ENCODE data around the gene DUSP3. TPM values are rescaled to one million over a fixed set of nuclear protein-coding genes. Genes with fewer than 3 reads are reported as not detected.
A peak's percentile ranks its signal among the peaks of the same experiment; 100 is the strongest.

DUSP3 gene
- total and polyA plus RNA-seq, 2 of the 13 experiments (the other 11 are each of a cell fraction or from before 2014, with no cell fraction given) = 60.0 to 71.5 TPM

DNA sequence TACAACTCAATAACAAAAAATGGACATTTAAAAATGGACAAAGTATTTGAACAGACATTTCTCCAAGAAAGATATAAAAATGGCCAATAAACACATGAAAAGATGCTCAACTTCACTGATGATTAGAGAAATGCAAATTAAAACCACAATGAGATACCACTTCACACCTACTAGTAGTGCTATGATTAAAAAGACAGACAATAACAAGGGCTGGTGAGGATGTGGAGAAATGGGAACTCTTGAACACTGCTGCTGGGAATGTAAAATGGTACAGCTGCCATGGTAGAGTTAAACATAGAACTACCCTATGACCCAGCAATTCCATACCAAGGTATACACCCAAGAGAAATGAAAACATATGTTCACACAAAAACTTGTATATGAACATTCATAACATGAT, 26.3 kb upstream of the DUSP3 start:
- FAIRE-seq (peak; percentile 42), DNase-seq (ENCODE audit: low spot score) (no peak), ATAC-seq (no peak)
- TF ChIP-seq, protein P1, sequence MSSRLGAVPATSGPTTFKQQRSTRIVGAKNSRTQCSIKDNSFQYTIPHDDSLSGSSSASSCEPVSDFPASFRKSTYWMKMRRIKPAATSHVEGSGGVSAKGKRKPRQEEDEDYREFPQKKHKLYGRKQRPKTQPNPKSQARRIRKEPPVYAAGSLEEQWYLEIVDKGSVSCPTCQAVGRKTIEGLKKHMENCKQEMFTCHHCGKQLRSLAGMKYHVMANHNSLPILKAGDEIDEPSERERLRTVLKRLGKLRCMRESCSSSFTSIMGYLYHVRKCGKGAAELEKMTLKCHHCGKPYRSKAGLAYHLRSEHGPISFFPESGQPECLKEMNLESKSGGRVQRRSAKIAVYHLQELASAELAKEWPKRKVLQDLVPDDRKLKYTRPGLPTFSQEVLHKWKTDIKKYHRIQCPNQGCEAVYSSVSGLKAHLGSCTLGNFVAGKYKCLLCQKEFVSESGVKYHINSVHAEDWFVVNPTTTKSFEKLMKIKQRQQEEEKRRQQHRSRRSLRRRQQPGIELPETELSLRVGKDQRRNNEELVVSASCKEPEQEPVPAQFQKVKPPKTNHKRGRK (CRISPR knock-in tag; IDR thresholded peaks at IDR 0.05) = no peak
- TF ChIP-seq NCOA1 (CRISPR knock-in tag; IDR thresholded peaks at IDR 0.05) = no peak
- H3K9me3 ChIP-seq (ENCODE audit: low read length) = no peaks in the 10 kb centered on the region
- no peak overlapping the region for H3K9ac ChIP-seq (ENCODE audit: insufficient read depth, low read depth, low read length)
- H3K36me3 ChIP-seq (replicated peaks in 1 of 2; ENCODE audit: control insufficient read depth in 1 of 2, insufficient read depth in 2 of 2, low read length in 2 of 2) = no peaks in the 10 kb centered on the region
- H2AFZ ChIP-seq (ENCODE audit: low read length) = no peak overlapping the region
- ChIA-PET CTCF (ENCODE audit: low intra/inter-chr PET ratio, low total read pairs) (no interaction called here), POLR2A (no interaction called here)
- no TSS peak for BruUV-seq (replicated peaks)
- peaks cover 41% of the 10 kb centered on the region for H3K4me1 ChIP-seq (ENCODE audit: insufficient read depth, low read length)
- no peak overlapping the region for H3K4me3 ChIP-seq (replicated peaks in 1 of 3; ENCODE audit: insufficient read depth in 1 of 3, low read depth in 2 of 3, low read length in 3 of 3)
- H3K27ac ChIP-seq (ENCODE audit: extremely low read length, insufficient read depth, low read length) = no peak overlapping the region
- H4K20me1 ChIP-seq (ENCODE audit: insufficient read depth, low read length) = no peaks in the 10 kb centered on the region
- in situ Hi-C loops (cut with HindIII; ENCODE audit: extremely low pct_ligation_motif_present, low pct_unique_long_range_greater_than_20kb) = no loop called here
- H3K27me3 ChIP-seq (ENCODE audit: control insufficient read depth in 1 of 2, insufficient read depth in 2 of 2, low read length in 2 of 2) = 0 out of 5 replicates have a peak, but pooled peaks cover 0 to 8% of the 10 kb centered on the region in 2 experiments
- H3K79me2 ChIP-seq (ENCODE audit: insufficient read depth, low read length) = no peaks in the 10 kb centered on the region
- intact Hi-C loops (cut with micrococcal nuclease; ENCODE audit: unreplicated experiment) = no loop called here
- no peak overlapping the region for H3K4me2 ChIP-seq (ENCODE audit: low read depth, low read length)

DNA sequence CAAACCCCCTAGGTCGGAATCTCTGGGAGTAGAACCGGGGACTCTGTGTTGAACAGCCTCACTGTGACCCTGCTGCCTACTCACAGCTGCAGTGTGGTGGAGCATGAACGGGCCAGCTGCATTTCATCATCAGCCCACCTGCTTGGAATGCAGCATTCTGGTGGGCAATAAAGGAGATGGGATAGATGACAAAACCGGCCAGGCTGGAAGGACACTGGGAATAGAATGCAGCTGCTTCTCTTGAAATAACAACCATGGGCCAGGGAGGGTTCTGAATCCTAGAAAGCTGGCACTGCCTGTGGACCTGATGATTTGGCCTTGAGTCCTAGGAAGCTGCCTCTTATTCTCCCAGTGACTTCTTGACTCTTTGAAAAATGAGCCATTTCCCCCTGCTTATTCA, 25.0 kb upstream of the DUSP3 start:
- WGBS (ENCODE audit: low lambda C conversion rate) = 19% methylated on average over 4 of the region's 4 CpGs
- no peak overlapping the region for H3K9ac ChIP-seq (ENCODE audit: insufficient read depth, low read depth, low read length)
- H3K9me3 ChIP-seq (ENCODE audit: low read length) = no peaks in the 10 kb centered on the region
- peaks cover 41% of the 10 kb centered on the region for H3K4me1 ChIP-seq (ENCODE audit: insufficient read depth, low read length)
- DNase-seq (ENCODE audit: low spot score) (peak; percentile 24), FAIRE-seq (no peak), ATAC-seq (no peak)
- H3K27me3 ChIP-seq (ENCODE audit: control insufficient read depth in 1 of 2, insufficient read depth in 2 of 2, low read length in 2 of 2) = 0 out of 5 replicates have a peak, but pooled peaks cover 0 to 10% of the 10 kb centered on the region in 2 experiments
- H3K36me3 ChIP-seq (replicated peaks in 1 of 2; ENCODE audit: control insufficient read depth in 1 of 2, insufficient read depth in 2 of 2, low read length in 2 of 2) = no peaks in the 10 kb centered on the region
- H3K27ac ChIP-seq (ENCODE audit: extremely low read length, insufficient read depth, low read length) = no peak overlapping the region
- no TSS peak for BruUV-seq (replicated peaks)
- H3K4me3 ChIP-seq (replicated peaks in 1 of 3; ENCODE audit: insufficient read depth in 1 of 3, low read depth in 2 of 3, low read length in 3 of 3) = no peak overlapping the region
- CTCF ChIA-PET (ENCODE audit: low intra/inter-chr PET ratio, low total read pairs) = no interaction called here
- in situ Hi-C loops (cut with HindIII; ENCODE audit: extremely low pct_ligation_motif_present, low pct_unique_long_range_greater_than_20kb) = no loop called here
- TF ChIP-seq TEAD3 (CRISPR knock-in tag; optimal IDR thresholded peaks at IDR 0.05; ENCODE audit: borderline replicate concordance) (peak; percentile 30), MTF2 (CRISPR knock-in tag; IDR thresholded peaks at IDR 0.05; ENCODE audit: borderline replicate concordance) (no peak), GFI1 (CRISPR knock-in tag; IDR thresholded peaks at IDR 0.05; ENCODE audit: borderline replicate concordance) (0 out of 2 replicates have a peak, but pooled peaks have one; percentile 35)
- TF ChIP-seq, protein P2, sequence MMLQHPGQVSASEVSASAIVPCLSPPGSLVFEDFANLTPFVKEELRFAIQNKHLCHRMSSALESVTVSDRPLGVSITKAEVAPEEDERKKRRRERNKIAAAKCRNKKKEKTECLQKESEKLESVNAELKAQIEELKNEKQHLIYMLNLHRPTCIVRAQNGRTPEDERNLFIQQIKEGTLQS (CRISPR knock-in tag; IDR thresholded peaks at IDR 0.05) = 0 out of 2 replicates have a peak, but pooled peaks have one; percentile 15
- intact Hi-C loops (cut with micrococcal nuclease; ENCODE audit: unreplicated experiment) = no loop called here
- no peak overlapping the region for H3K4me2 ChIP-seq (ENCODE audit: low read depth, low read length)
- H3K79me2 ChIP-seq (ENCODE audit: insufficient read depth, low read length) = no peaks in the 10 kb centered on the region
- H2AFZ ChIP-seq (ENCODE audit: low read length) = no peak overlapping the region
- no peaks in the 10 kb centered on the region for H4K20me1 ChIP-seq (ENCODE audit: insufficient read depth, low read length)
- POLR2A ChIA-PET = interaction anchor here (0.9 kb wide), 1 partner anchor 25 kb away, joined by 4 read pairs; the partner anchor contains the start of gene DUSP3
